ENCODE results near the gene NCKIPSD.

Gene NCKIPSD

GRCh38 chr3:48630407-48630806 is 55.3 kb downstream of the NCKIPSD start:
- TF ChIP-seq, protein P1, sequence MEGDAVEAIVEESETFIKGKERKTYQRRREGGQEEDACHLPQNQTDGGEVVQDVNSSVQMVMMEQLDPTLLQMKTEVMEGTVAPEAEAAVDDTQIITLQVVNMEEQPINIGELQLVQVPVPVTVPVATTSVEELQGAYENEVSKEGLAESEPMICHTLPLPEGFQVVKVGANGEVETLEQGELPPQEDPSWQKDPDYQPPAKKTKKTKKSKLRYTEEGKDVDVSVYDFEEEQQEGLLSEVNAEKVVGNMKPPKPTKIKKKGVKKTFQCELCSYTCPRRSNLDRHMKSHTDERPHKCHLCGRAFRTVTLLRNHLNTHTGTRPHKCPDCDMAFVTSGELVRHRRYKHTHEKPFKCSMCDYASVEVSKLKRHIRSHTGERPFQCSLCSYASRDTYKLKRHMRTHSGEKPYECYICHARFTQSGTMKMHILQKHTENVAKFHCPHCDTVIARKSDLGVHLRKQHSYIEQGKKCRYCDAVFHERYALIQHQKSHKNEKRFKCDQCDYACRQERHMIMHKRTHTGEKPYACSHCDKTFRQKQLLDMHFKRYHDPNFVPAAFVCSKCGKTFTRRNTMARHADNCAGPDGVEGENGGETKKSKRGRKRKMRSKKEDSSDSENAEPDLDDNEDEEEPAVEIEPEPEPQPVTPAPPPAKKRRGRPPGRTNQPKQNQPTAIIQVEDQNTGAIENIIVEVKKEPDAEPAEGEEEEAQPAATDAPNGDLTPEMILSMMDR (IDR thresholded peaks at IDR 0.05): no peak
- Mint-ChIP-seq H3K36me3 (ENCODE audit: low read depth) (peaks cover 36% of the 10 kb centered on the region), H3K9me3 (no peaks in the 10 kb centered on the region), H3K4me1 (peaks cover 55% of the 10 kb centered on the region), H3K4me3 (no peak overlapping the region), H3K27ac (no peak overlapping the region), H3K27me3 (ENCODE audit: low read depth, poor library complexity) (no peaks in the 10 kb centered on the region)
- DNase-seq: no peak

- no peaks in the 10 kb centered on the region for H3K27me3 Mint-ChIP-seq (ENCODE audit: low read depth, poor library complexity)
- H3K4me3 Mint-ChIP-seq: no peak overlapping the region
- no peak for DNase-seq
- H3K27ac Mint-ChIP-seq: peak overlapping the region; percentile 85
- peaks cover 38% of the 10 kb centered on the region for H3K36me3 Mint-ChIP-seq (ENCODE audit: low read depth)
- H3K4me1 Mint-ChIP-seq: peaks cover 57% of the 10 kb centered on the region
- no peaks in the 10 kb centered on the region for H3K9me3 Mint-ChIP-seq
- TF ChIP-seq, protein P1 (IDR thresholded peaks at IDR 0.05): no peak
Measured at GRCh38 chr3:48629894-48630293, 55.8 kb downstream of the NCKIPSD start.

DNA sequence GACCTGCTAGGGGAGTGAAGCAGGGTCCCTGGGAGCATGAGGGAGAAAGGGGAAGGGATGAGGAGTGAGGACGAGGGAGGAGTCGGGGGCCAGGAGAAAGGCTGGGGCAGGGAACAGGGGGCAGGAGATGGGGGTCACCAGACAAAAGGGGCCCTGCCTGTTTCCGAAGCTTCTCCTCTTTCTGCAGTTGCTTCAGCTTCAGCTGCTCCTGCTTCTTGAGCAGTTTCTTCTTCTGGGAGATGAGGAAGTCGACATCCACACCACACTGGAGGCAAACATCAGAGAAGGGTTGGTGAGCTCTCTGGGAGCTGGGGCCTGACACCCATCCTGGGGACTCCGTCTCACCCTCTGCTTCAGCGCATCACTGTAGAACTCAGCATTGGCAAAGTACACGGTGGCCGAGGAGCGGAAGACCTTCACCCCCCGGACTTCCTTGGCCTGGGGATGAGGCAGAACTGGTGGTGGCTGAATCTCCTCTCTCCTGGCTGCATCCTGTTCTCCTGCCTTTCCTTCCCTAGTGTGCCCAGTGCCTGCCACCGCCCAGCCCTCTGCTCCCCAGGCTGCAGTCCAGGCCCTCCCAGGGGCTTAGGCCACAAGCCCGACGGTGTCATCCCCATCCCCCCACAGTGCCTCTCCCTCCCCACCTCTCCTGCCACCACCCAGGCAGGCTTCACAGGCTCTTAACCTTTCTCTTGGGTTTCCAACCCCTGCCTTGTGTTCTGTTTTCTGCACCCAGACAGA is 57.3 kb downstream of the NCKIPSD start:
- H3K27ac Mint-ChIP-seq: peak overlapping the region; percentile 85
- H3K9me3 Mint-ChIP-seq: no peaks in the 10 kb centered on the region
- peaks cover 47% of the 10 kb centered on the region for H3K36me3 Mint-ChIP-seq (ENCODE audit: low read depth)
- no peaks in the 10 kb centered on the region for H3K27me3 Mint-ChIP-seq (ENCODE audit: low read depth, poor library complexity)
- H3K4me3 Mint-ChIP-seq: no peak overlapping the region
- TF ChIP-seq, protein P1 (IDR thresholded peaks at IDR 0.05): no peak
- no peak for DNase-seq
- H3K4me1 Mint-ChIP-seq: peaks cover 59% of the 10 kb centered on the region

- DNase-seq: no peak
- H3K4me1 Mint-ChIP-seq: peaks cover 61% of the 10 kb centered on the region
- H3K36me3 Mint-ChIP-seq (ENCODE audit: low read depth): peaks cover 43% of the 10 kb centered on the region
- no peaks in the 10 kb centered on the region for H3K9me3 Mint-ChIP-seq
- no peak overlapping the region for H3K27ac Mint-ChIP-seq
- no peaks in the 10 kb centered on the region for H3K27me3 Mint-ChIP-seq (ENCODE audit: low read depth, poor library complexity)
- TF ChIP-seq, protein P1 (IDR thresholded peaks at IDR 0.05): no peak
- H3K4me3 Mint-ChIP-seq: no peak overlapping the region
Measured at GRCh38 chr3:48625600-48625999, 60.1 kb downstream of the NCKIPSD start.

DNA sequence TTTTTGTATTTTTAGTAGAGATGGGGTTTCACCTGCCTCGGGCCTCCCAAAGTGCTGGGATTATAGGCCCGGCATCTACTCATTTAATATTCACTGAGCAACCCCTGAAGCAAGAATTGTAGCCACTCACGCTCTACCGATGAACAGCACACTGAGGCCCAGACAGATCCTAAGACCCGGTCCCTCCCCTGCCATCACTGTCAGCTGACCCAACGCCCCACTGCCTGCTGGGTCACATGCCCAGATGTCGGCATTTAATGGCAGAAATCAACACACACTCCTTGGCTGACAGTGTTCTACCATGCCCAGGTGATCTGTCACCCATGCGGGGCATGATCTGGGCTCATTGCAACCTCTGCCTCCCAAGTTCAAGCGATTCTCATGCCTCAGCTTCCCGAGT is 60.9 kb downstream of the NCKIPSD start:
- peak overlapping the region; percentile 90 for H3K27ac Mint-ChIP-seq
- H3K4me1 Mint-ChIP-seq: peaks cover 66% of the 10 kb centered on the region
- TF ChIP-seq, protein P1 (IDR thresholded peaks at IDR 0.05): no peak
- H3K36me3 Mint-ChIP-seq (ENCODE audit: low read depth): peaks cover 48% of the 10 kb centered on the region
- no peak for DNase-seq
- no peak overlapping the region for H3K4me3 Mint-ChIP-seq
- no peaks in the 10 kb centered on the region for H3K9me3 Mint-ChIP-seq
- peaks cover 3% of the 10 kb centered on the region for H3K27me3 Mint-ChIP-seq (ENCODE audit: low read depth, poor library complexity)

All from nephron progenitor cell (in vitro differentiated cells).